ENCODE results near the gene HMX3.
"Not testable (repeated sequence)": the region's sequence is repeated elsewhere in the genome, so short reads cannot be mapped to it uniquely, and the experiment has no call there.

HMX3 gene

GRCh38 chr10:123170961-123171360 is 35.2 kb downstream of the HMX3 start:
- H3K27me3 ChIP-seq (ENCODE audit: insufficient read depth, low read length): no peaks in the 10 kb centered on the region
- H3F3A ChIP-seq (ENCODE audit: insufficient read depth, low read length): no peaks in the 10 kb centered on the region; the same call in 1 of the 2 replicates
- no peak overlapping the region for H3K9ac ChIP-seq (ENCODE audit: low read length)
- H3K9me2 ChIP-seq (ENCODE audit: low read depth, low read length): no peaks in the 10 kb centered on the region
- no peaks in the 10 kb centered on the region for H4K20me1 ChIP-seq (ENCODE audit: insufficient read depth, low read length)
- no peaks in the 10 kb centered on the region for H3K79me2 ChIP-seq (ENCODE audit: insufficient read depth, low read length)
- H3K4me2 ChIP-seq (ENCODE audit: low read length): no peak overlapping the region
- no peak overlapping the region for H2AFZ ChIP-seq (ENCODE audit: low read length)
- H3K27ac ChIP-seq (ENCODE audit: low read depth, low read length, poor library complexity, severe bottlenecking): no peak overlapping the region
- H3K36me3 ChIP-seq (ENCODE audit: insufficient read depth, low read length): peaks cover 67% of the 10 kb centered on the region
- H3K4me1 ChIP-seq (ENCODE audit: insufficient read depth, low read length, severe bottlenecking): no peaks in the 10 kb centered on the region
- no peak overlapping the region for H3K4me3 ChIP-seq (ENCODE audit: low read depth, low read length, poor library complexity, severe bottlenecking)
- no peaks in the 10 kb centered on the region for H3K9me3 ChIP-seq (ENCODE audit: low read length)
- no peak for TF ChIP-seq CTCF (IDR thresholded peaks at IDR 0.05; ENCODE audit: low read length)
- no peak for TF ChIP-seq EZH2 (IDR thresholded peaks at IDR 0.05; ENCODE audit: borderline replicate concordance, low read length)

GRCh38 chr10:123171616-123172015 is 35.8 kb downstream of the HMX3 start:
- H3K79me2 ChIP-seq (ENCODE audit: insufficient read depth, low read length); H3K27me3 ChIP-seq (ENCODE audit: insufficient read depth, low read length); H3K9me3 ChIP-seq (ENCODE audit: low read length); H3K9ac ChIP-seq (ENCODE audit: low read length); H3F3A ChIP-seq (ENCODE audit: insufficient read depth, low read length); H3K4me1 ChIP-seq (ENCODE audit: insufficient read depth, low read length, severe bottlenecking); H2AFZ ChIP-seq (ENCODE audit: low read length); H3K27ac ChIP-seq (ENCODE audit: low read depth, low read length, poor library complexity, severe bottlenecking); H4K20me1 ChIP-seq (ENCODE audit: insufficient read depth, low read length); H3K9me2 ChIP-seq (ENCODE audit: low read depth, low read length); H3K4me2 ChIP-seq (ENCODE audit: low read length); H3K4me3 ChIP-seq (ENCODE audit: low read depth, low read length, poor library complexity, severe bottlenecking): not testable (repeated sequence)
- peaks cover 66% of the 10 kb centered on the region for H3K36me3 ChIP-seq (ENCODE audit: insufficient read depth, low read length)

GRCh38 chr10:123175389-123176387 is 39.9 kb downstream of the HMX3 start:
- no peaks in the 10 kb centered on the region for H3K27me3 ChIP-seq (ENCODE audit: insufficient read depth, low read length)
- no peaks in the 10 kb centered on the region for H3K9me3 ChIP-seq (ENCODE audit: low read length)
- TF ChIP-seq CTCF (IDR thresholded peaks at IDR 0.05; ENCODE audit: low read length) (no peak), EZH2 (IDR thresholded peaks at IDR 0.05; ENCODE audit: borderline replicate concordance, low read length) (no peak)

GRCh38 chr10:123178390-123178789 is 42.6 kb downstream of the HMX3 start:
- H3K9me3 ChIP-seq (ENCODE audit: low read length); H3K4me1 ChIP-seq (ENCODE audit: insufficient read depth, low read length, severe bottlenecking); H3K9me2 ChIP-seq (ENCODE audit: low read depth, low read length); H3K79me2 ChIP-seq (ENCODE audit: insufficient read depth, low read length); H3K4me2 ChIP-seq (ENCODE audit: low read length); H3K27ac ChIP-seq (ENCODE audit: low read depth, low read length, poor library complexity, severe bottlenecking); H3K27me3 ChIP-seq (ENCODE audit: insufficient read depth, low read length); H3F3A ChIP-seq (ENCODE audit: insufficient read depth, low read length); H4K20me1 ChIP-seq (ENCODE audit: insufficient read depth, low read length); H3K4me3 ChIP-seq (ENCODE audit: low read depth, low read length, poor library complexity, severe bottlenecking); H2AFZ ChIP-seq (ENCODE audit: low read length); H3K9ac ChIP-seq (ENCODE audit: low read length): not testable (repeated sequence)
- H3K36me3 ChIP-seq (ENCODE audit: insufficient read depth, low read length): peaks cover 35% of the 10 kb centered on the region

More at GRCh38 chr10:123175389-123176387, 39.9 kb downstream of the HMX3 start:
- Histone ChIP-seq H3K4me3 (ENCODE audit: low read depth, low read length, poor library complexity, severe bottlenecking) (no peak overlapping the region), H3K9ac (ENCODE audit: low read length) (no peak overlapping the region), H2AFZ (ENCODE audit: low read length) (no peak overlapping the region), H3K36me3 (ENCODE audit: insufficient read depth, low read length) (peaks cover 43% of the 10 kb centered on the region), H4K20me1 (ENCODE audit: insufficient read depth, low read length) (no peaks in the 10 kb centered on the region), H3K4me1 (ENCODE audit: insufficient read depth, low read length, severe bottlenecking) (no peaks in the 10 kb centered on the region), H3F3A (ENCODE audit: insufficient read depth, low read length) (no peaks in the 10 kb centered on the region; the same call in 1 of the 2 replicates), H3K79me2 (ENCODE audit: insufficient read depth, low read length) (no peaks in the 10 kb centered on the region), H3K9me2 (ENCODE audit: low read depth, low read length) (no peaks in the 10 kb centered on the region), H3K27ac (ENCODE audit: low read depth, low read length, poor library complexity, severe bottlenecking) (no peak overlapping the region), H3K4me2 (ENCODE audit: low read length) (no peak overlapping the region)
